CD1c-positive myeloid dendritic cell (primary cell): ENCODE data around the gene FLVCR2.

ENCODE experiments used
- DNase-seq: peaks from one replicate; pipeline ENCODE4 v3.0.0-alpha.2; 2016; ENCODE audit errors: extremely low spot score

The FLVCR2 gene, protein sequence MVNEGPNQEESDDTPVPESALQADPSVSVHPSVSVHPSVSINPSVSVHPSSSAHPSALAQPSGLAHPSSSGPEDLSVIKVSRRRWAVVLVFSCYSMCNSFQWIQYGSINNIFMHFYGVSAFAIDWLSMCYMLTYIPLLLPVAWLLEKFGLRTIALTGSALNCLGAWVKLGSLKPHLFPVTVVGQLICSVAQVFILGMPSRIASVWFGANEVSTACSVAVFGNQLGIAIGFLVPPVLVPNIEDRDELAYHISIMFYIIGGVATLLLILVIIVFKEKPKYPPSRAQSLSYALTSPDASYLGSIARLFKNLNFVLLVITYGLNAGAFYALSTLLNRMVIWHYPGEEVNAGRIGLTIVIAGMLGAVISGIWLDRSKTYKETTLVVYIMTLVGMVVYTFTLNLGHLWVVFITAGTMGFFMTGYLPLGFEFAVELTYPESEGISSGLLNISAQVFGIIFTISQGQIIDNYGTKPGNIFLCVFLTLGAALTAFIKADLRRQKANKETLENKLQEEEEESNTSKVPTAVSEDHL

DNA sequence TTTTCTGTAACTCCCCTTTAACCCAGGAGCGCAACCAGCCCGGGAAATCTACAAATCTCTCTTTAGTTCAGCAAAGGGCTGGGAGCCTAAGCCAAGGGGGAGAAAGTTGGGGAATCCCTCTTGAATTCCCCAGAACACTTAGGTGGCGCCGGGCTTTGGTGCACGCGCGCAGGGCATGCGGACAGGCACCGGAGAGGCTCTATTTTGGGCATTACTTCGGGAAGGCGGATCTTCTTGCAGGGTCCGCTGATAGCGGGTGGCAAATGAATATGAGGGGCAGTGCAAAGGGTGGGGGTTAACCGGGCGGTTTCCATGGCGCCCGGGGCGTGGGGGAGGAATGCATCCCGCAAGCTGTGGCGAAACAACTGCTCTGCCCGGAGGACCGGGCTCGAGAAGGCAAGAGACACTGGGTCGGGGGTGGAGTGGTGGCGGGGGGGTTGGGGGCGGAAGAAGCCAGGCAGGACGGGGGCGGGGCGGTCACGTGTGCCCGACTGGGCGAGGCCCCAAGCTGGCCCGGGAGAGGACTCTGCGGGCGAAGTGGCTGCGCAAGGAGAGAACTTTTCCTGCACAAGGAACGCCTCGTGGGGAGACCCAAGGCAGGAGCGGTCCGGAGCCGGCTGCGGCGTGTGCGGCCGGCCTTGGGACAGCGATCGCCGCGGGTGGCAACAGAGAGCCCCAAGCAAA, at the start of gene FLVCR2:
TSS of gene FLVCR2 (plus strand) at position 519 of the 684 bp plus-strand sequence. CDS start 353 bp downstream, outside the sequence.
- peak; percentile 89 for DNase-seq

DNA sequence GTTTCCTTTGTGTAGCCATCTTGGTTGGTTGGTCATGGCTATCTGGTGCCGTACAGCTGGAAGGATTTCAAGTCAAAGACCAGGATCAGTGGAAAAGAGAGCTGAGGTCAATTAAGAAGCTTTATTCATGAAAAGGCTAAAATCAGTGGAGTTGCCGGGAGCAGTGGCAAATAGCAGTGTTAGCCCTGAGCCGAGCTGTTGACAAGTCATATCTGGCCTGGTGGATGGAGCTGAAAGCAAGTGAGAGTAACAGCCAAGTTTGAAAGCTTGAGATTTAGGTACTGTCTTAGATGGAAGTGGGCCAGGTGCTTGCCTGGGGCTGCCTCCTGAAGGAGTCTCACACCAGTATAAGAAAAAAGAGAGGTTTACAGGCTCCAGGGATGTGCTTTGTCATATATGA, 47.2 kb upstream of the FLVCR2 start:
- DNase-seq: no peak

DNA sequence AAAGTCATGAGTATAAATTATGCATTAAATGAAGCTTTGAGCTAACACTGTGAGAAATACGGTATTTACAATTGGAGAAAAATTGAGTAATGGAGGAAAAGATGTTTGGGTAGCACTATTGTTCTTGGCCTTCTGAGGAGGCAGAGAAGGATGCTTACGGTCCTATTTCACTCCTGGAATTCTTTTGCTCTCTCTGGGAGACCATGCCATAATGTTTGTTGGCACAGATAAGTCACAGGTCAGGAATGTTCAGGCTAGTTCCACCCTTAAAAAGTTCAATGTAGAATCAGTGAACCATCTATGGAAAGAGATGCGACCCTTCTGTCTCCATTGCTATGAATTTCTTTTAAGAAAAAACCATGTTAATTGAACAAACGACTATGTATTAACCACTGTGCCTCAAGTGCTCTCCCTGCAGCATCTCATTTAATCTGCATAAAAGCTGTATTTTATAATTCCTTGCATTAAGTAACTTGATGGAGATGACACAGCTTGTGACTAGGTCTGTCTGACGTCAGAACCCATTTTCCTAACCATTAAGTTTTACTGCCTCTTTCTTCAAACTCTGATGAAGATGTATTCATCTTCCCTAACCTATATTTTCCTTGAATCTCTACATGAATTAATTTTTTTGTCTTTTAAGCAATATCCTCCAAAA, 46.6 kb upstream of the FLVCR2 start:
- DNase-seq: no peak

DNA sequence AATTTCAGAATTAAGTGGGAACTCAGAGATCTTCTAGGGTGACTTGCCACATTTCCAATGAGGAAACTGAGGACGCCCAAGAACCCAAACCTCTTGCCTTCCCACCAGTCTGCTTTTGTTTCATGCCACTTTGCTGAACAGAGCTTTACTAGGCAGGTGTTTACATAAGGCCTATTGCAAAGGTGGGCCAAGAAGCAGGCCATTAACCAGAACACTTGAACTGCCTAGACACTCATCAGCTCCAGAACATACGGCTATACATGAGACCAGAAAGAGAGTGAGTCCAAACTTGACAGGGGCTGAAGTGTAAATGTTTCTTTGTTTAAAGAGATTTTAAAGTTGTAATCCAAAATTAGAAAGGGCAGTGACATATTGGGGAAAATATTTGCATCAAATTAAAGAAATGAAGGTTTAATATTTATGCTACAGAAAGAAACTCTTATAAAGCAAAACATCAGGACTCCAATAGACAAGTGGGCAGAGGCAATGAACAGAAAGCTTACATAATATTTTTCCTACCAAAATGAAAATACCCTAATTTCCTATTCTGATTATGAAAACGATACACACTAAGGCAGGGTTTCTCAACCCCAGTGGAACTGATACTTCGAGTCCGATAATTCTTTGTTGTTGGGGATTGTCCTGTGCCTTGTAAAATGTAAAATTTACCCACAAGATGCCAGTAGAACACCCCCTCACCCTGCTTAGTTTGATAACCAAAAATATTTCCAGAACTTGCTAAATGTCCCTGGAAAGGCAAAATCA, 44.4 kb upstream of the FLVCR2 start:
- no peak for DNase-seq

DNA sequence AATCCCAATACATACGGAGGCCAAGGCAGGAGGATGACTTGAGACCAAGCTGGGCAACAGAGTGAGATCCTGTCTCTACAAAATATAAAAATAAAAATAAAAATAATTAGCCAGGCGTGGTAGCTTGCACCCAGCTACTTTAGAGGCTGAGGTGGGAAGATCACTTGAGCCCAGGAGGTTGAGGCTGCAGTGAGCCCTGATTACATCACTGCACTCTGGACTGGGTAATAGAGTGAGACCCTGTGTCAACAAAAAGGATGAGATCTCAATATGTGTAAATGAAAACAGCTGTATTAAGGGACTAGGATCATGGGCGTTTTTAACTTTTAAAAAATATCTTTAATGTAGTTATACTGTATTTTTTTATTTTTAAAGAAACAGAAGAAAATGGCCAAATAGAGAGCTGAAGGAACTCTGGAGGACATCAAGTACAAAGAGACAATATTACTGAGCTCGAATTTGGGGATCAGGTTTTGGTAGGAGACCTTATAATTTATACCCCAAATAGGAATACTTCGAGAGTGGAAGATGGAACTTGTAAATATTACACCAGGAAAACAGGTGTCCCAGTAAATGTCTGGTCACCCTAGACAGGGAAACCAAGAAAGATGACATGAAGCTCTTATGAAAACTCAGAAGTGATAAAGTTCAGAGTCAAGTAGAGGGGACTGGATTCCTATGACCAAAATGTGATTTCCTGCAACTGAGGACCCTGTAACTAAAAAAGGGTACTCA, 43.1 kb upstream of the FLVCR2 start:
- no peak for DNase-seq

DNA sequence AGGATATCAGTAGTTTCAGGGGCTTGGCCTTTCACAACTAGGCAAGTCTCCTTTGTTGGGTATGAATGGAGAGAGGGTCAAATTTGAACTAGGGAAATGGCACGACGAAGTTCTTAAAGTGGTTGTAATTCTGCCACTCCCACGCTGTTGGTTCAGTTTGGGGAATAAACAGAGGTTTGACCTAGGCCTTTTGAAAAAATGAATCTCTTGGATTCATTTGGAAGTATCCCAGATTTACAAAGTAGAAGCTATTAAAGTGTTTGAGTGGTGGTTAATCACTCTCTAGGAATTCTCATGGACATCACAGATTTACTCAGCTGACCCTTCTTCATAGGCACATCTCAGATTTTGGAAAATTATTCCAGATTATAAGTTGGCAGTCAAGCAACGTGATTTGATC, 41.3 kb upstream of the FLVCR2 start:
- DNase-seq: no peak

DNA sequence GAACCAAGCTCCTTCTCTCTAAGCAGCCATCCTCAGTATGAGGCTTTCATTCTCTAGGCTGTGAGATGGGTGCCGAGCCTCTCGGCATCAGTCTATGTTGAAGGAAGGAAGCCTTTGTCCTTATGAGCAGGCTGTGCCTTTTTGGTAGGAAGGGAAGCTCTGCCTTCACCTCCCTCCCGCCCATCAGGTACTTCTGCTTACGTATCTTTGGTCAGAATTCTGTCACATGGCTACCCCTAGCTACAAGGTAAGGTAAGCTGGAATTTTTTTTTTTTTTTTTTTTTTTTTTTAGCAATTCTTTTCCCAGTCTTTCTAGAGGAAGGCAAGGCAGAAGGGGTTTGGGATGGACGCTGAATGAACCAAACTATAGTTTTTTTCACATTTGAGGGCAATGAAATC, 39.3 kb upstream of the FLVCR2 start:
- DNase-seq: no peak

DNA sequence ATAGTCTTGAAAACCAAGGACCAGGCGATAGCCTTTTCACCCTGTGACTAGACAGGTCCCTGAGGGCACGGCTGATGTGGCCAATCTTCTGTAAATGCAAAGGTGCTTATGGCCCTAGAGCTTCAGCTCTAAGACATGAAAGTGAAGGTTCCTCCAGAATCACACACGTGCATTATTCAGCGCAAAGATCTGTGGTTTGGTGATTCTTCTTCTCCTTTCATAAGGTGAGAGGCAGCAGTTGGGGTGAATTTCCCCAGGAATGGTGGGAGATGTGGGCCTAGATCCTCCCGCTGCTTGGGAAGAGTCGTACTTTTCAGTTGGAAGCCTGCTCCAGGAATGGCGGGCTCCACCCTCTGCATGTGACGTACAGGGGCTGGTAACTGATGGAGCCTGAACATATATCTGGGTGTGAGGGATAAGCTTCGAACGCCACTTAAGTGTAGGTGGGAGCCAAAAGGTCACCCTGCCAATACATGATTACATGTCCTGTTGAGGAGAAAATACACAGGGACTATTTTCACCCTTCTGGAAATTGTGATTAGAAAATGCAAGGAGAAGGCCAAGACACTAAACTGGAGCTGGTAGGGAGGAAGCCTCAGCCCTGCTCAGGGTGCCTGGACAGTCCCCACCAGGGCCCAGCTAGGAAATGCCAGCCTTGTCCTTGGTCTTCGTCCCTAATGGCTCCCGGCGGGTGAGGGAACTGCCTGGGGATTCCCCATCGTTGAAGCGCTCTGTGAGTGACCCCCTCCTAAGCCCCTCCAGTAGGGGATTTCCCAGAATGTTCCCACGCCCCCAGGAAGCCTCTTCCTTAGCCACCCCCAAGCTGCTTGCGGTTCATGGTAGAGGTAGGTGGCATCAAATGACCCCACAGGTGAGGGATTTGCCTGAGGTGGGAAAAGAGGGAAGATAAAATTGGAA, 38.6 kb upstream of the FLVCR2 start:
- no peak for DNase-seq

DNA sequence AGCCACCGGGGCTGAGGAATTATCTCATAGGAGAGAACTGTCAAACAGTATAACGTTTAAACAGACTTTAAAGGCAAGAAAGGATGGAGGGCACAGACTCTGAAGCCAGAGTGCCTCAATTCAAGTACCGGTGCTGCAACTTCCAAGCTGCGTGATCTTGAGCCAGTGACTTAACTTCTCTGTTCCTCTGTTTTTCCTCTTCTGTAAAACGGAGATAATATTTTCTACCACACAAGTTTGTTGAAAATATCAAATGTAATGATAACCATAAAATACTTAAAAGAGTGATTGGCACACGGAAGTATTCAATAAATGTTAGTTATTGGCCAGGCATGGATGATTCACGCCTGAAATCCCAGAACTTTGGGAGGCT, 38.0 kb upstream of the FLVCR2 start:
- DNase-seq: no peak

DNA sequence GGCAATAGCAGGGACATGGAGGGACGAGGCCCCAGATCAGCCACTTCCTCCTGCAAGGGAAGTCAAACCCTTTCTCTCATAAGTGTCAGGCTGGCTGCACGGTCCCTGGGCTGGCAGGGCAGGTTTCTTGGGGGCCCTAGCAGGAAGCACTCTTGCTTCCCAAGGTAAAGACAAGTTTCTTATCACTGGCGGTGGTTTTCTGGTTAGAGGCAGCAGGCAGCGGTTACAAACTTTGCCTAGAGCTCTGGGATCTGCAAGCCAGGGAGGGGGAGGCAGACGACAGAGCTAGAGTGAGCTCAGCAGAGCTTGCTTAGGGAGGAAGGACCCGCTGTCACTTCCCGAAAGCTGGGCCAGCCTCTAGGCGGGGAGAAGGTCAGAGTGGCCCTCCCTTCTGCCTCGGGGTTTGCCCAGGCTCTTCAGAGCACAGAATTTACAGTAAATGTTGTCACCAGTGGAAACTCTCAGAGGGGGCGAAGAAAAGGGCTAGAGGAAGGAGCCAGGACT, 35.8 kb upstream of the FLVCR2 start:
- peak; percentile 85 for DNase-seq

DNA sequence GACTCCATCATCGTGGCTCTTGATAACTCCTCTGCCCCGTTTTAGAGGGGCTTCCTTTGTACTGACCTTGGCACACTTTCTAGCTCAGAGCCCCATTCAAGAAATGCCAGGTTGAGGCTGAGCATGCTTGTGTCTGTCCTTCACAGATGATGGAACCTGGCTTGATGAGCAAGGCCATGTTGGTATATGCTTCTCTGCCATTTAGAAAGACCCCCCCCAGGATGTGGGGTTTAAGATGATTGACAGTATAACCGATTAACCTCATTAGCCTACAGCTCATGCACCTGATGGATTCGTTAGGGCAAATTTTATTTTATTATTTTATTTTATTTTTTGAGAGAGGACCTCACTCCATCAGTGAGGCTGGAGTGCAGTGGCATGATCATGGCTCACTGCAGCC, 35.2 kb upstream of the FLVCR2 start:
- no peak for DNase-seq

DNA sequence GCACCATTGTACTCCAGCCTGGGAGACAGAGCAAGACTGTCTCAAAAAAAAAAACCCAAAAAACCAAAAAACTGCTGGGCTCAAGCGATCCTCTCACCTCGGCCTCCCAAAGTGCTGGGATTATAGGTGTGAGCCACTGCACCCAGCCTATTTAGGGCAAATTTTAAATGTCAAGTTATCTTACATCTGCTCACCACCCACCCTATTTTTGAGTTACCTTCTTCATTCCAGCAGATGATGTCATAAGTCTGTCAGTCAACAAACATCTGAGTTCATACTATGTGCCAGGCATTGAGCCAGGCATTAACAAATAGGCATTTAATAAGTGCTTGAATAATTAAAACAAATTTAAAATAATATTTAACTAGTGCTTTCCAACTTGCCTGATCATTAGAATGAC, 34.6 kb upstream of the FLVCR2 start:
- DNase-seq: no peak

DNA sequence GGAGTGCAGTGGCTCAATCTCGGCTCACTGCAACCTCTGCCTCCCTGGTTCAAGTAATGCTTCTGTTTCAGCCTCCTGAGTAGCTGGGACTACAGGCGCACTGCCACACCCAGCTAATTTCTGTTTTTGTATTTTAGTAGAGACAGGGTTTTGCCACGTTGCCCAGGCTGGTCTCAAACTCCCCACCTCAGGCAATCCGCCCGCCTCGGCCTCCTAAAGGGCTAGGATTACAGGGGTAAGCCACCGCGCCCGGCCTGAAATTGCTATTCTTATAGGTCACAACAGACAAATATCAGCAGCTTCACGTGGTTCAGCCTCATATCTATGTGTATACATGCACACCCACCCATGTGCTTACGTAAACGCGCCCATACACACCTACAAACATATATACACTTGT, 32.5 kb upstream of the FLVCR2 start:
- no peak for DNase-seq

DNA sequence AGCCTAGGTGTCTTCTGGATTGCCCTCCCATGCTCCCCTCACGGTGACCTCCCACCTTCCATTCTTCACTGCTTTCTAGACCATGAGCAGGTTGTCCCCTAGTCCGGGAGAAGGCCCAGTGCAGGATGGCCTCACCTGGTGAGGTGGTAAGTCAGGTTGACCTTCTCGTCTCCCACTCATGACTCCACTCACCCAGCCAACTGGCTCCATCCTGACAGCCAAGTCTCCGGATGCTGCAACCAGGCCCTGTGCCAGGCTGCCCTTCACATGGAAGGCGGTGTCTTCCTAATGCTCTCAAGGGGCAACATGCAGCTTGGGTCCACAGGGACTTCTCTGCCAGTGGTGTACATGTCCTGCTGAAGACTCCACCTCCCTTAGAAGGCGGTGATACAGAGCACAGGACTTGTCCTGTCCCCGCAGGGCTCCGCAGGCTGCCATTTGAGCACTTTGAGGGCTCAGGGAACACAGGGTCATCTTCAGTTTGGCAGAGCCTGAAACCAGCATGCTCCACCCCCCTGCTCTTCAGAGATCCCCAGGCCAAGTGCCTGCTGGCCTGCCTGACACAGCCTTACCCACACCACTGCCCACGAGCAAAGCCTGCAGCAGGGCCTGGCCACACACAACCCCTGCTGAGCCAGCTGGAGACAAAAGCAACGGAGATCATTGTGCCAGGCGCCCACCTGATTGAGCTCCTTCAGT, 30.7 kb upstream of the FLVCR2 start:
- no peak for DNase-seq

DNA sequence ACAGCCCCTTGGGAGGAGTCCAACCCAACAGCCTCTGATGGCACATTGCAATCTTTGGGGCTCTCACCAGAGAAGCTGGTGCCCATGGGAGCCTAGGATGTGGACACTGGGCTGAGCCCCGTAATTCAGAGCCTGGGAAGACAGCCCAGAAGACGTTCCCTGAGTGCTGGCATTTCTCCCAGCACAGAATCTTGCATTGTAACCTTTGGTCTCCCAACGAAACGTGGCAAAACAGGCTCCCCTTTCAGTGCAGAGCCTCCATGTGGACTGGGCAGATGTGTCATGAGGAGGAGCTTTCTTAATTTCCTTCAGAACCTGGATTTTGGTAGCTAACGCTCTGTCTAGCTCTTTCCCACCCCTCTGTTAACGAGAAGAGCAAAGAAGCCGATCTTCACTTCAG, 29.9 kb upstream of the FLVCR2 start:
- DNase-seq: no peak

DNA sequence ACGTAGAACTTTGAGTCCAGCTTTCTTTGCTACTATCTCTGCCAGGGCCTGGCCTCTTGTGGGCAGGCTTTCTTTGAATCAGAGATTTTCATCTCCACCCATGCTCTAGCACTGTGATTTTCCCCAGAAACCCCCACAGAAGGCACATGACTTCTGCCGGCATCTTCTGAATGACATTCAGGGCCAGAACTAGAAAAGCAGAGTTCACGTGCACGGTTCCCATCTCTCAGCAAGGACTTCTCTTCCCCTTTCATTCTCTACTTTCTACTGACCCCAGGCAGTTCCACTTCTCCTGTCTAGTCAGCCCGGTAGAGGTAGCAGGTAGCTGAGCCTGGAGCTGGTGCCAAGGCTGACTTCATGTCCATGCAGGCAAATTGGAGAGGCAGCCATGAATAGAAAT, 29.3 kb upstream of the FLVCR2 start:
- DNase-seq: peak; percentile 57

DNA sequence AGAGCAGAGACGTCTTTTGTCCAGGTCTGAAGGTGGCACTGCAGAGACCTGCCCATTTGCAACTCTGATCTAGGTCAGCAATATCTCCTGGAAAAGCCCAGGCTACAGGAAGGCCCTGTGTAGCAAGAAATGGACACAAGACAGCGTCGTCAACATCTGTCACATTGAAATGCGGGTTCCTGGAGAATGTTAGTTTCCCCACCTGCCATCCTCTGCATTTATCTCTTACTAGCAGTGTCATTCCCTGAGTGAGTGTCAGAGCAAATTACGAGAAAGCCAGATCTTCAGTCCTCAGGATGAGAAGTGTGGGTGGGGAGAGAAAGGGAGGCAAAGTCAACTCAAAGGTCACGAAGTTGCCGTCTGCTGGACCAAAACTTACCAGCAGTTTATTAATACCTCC, 27.4 kb upstream of the FLVCR2 start:
- DNase-seq: no peak

DNA sequence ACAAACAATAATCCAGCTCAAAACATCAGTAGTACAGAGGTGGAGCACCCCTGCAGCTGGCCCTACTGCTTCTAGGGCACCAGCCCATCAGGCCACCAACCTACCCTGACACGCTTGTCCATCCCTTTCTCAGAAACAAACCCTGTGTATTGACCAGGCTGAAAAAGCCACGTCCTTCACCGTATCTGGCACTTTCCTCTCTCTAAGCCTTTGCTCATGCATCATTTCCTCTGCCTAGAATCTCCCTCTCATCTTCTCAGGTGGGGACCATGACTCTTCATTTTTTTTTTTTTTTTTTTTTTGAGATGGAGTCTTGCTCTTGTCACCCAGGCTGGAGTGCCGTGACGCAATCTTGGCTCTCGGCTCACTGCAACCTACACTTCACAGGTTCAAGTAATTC, 25.3 kb upstream of the FLVCR2 start:
- no peak for DNase-seq

DNA sequence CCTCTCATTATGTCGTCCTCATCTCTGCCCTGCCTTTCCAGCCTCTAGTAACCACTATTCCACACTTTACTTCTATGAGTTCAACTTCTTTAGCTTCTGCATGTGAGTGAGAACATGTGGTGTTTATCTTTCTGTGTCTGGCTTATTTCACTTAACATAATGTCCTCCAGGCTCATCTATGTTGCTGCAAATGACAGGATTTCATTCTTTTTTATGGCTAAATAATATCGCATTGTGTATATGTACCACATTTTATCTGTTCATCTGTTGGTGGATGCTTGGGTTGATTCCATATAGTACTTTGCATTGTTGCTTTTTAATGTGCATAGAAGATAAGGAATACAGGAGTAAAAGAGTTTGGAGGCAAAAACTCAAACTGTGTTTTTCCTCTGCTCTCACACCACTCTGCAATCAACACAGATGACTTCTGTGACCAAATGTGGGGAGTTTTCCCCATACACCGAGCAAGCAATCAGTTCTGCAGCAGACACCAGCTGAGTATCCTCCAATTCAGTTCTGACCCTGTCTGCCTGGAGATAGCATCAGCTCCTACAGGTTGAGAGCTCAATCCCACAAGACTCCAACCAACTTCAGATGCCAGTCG, 24.6 kb upstream of the FLVCR2 start:
- no peak for DNase-seq
